HG02610 (cell line): Measurements from ENCODE around the gene CSN1S1.

Source experiments
- ATAC-seq: cut with Tn5 transposase; IDR thresholded peaks from one replicate; pipeline ENCODE4 v1.9.1; 2021; ENCODE audit warnings: mild to moderate bottlenecking, moderate library complexity; ENCODE audit not compliant: unreplicated experiment

CSN1S1 gene

DNA sequence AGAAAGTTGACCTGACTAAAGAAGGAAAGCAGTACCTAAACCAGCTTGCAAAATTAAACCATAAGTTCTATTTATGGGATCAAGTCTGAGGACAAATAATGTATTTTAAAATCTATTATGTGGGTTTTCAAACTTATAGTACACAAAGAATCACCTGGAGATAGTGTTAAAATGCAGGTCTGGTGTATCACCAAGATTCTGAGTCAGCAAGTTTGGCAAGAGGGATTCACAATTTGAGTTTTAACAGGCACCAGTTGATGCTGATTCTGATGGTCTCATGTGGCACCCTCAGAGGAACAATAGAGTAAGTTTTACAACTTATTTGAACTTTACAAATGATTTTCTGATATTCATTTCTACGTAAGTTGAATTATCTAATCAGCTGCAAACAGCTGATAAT lies 55.8 kb downstream of the CSN1S1 start:
- no peak for ATAC-seq

DNA sequence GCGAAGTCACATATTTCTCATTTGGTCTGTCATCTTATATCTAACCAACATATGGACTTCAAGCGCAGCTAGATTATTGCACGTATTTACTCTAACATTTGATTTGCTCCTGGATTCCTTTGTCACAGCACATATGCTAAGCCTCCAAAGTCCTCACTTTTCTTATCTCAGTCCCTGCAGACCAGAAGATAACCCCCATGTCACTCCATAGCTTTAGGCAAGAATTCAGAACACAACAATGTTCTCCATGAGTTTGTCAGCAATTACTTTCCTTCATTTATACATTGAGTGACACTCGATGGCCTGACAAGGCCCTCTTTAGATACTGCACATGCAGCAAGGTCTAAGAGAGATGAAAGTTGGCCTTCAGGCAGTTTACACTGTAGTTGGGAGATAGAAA lies 60.1 kb downstream of the CSN1S1 start:
- ATAC-seq: no peak

DNA sequence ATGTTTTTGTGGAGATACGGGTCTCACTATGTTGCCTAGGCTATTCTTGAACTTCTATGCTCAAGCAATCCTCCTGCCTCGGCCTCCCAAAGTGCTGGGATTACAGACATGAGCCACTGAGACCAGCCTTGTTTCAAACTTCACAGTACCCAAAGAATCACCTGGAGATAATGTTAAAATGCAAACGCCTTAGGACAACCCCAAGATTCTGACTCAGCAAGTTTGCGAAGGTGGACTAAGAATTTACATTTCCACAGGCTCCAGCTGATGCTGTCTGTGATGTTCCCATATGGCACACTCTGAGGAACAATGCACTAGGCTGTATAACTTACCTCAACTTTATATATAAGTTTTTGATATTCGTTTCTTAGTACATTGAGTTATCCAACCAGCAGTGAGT lies 63.9 kb downstream of the CSN1S1 start:
- ATAC-seq: no peak

DNA sequence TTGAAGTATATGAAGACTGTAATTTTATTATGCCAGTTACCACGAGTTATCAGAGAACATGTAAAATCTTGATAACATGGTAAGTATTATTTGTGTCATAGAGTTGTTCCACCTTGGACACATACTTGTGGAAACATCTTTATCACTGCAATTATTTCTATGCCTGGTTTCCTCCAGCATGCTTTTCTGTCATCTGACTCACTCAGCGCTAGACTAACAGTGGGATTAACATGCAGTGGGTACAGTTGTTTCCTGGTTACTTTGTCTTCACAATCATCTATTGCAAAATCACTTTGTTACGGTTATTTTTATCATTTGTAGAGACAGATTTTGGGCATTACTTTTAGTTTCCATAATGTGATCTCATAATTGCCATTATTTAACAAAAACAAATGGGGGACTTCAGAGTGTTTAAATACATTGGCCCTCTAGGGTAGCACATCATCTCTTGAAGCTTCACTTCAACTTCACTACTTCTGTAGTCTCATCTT lies 64.7 kb downstream of the CSN1S1 start, which contains the start of gene STATH:
Gene STATH, plus strand, starts transcription at position 441 of the 491 bp plus-strand sequence. CDS start 2,472 bp downstream, outside the sequence.
- no peak for ATAC-seq
